H1 (cell line): ENCODE results near the gene CFAP58. TPM values are rescaled to one million over a fixed set of nuclear protein-coding genes. Genes with fewer than 3 reads are reported as not detected.

Experiments
- CTCF ChIA-PET: fragments of 300-600 bp; sonication (Branson Sonifier 250); formaldehyde crosslinking; loops from one replicate; lab custom pipeline; 2021; ENCODE audit not compliant: partially characterized antibody; lab: Charles Lee
- POLR2A ChIA-PET: fragments of 300-600 bp; sonication (Branson Sonifier 250); formaldehyde crosslinking; loops from one replicate; lab custom pipeline; 2021; ENCODE audit warnings: inconsistent platforms; ENCODE audit not compliant: partially characterized antibody; lab: Charles Lee
- DNase-seq, 2 experiments: peaks; one replicate each; pipeline versions ENCODE4 v3.0.0 to v3.0.0-alpha.2; 2010 to 2022; ENCODE audit warnings: low spot score in 2 of 2, low read depth in 1 of 2, mixed read lengths in 1 of 2
- FAIRE-seq: peaks from 2 replicates; lab custom pipeline; 2011; peaks lifted over from hg19 to GRCh38; lab: Jason Lieb, UNC
- H2AFZ ChIP-seq: 2 replicates; pipeline ENCODE4 v1.8.1; 2012; ENCODE audit warnings: low read length, inconsistent platforms
- H2AK5ac ChIP-seq: 2 replicates; pipeline ENCODE4 v1.6.1; 2013; ENCODE audit warnings: low read depth, low read length
- H2BK120ac ChIP-seq: replicated peaks from 2 replicates; pipeline ENCODE3; 2013; ENCODE audit warnings: low read depth, low read length, inconsistent platforms
- H2BK12ac ChIP-seq: 2 replicates; pipeline ENCODE4 v1.6.1; 2013; ENCODE audit warnings: low read depth, low read length
- H2BK15ac ChIP-seq: 2 replicates; pipeline ENCODE4 v1.6.1; 2013; ENCODE audit warnings: low read length
- H2BK20ac ChIP-seq: 2 replicates; pipeline ENCODE4 v1.6.1; 2013; ENCODE audit warnings: low read length
- H2BK5ac ChIP-seq: 2 replicates; pipeline ENCODE4 v1.6.1; 2013; ENCODE audit warnings: low read depth, low read length
- H3K14ac ChIP-seq: 2 replicates; pipeline ENCODE4 v1.6.1; 2013; ENCODE audit warnings: inconsistent platforms; ENCODE audit not compliant: insufficient read length
- H3K18ac ChIP-seq: 2 replicates; pipeline ENCODE4 v1.6.1; 2013; ENCODE audit warnings: low read length; ENCODE audit errors: extremely low read depth
- H3K23ac ChIP-seq: 2 replicates; pipeline ENCODE4 v1.6.1; 2013; ENCODE audit warnings: inconsistent platforms; ENCODE audit not compliant: insufficient read length
- H3K23me2 ChIP-seq: 2 replicates; pipeline ENCODE4 v1.6.1; 2013; ENCODE audit warnings: low read depth, low read length
- H3K27ac ChIP-seq: 2 replicates; pipeline ENCODE4 v1.6.1; 2011; ENCODE audit warnings: low read depth, low read length, inconsistent platforms
- H3K27me3 ChIP-seq, 4 experiments: replicated peaks in 1 of 4; 1 replicate in 1 of 4; 2 replicates in 3 of 4; pipeline versions ENCODE4 v1.6.1 to v1.8.1; 2011 to 2013; ENCODE audit warnings: low read length in 3 of 4, mild to moderate bottlenecking in 3 of 4, inconsistent platforms in 2 of 4, mixed read lengths in 2 of 4, moderate library complexity in 1 of 4; ENCODE audit not compliant: control insufficient read depth in 3 of 4, insufficient read depth in 3 of 4; ENCODE audit errors: extremely low read depth in 1 of 4
- H3K36me3 ChIP-seq, 4 experiments: 2 replicates each; pipeline versions ENCODE4 v1.6.1 to v1.8.1; 2011 to 2013; ENCODE audit warnings: mild to moderate bottlenecking in 4 of 4, low read length in 3 of 4, moderate library complexity in 2 of 4, control low read depth in 1 of 4, inconsistent platforms in 1 of 4; ENCODE audit not compliant: insufficient read depth in 4 of 4, control insufficient read depth in 2 of 4
- H3K4ac ChIP-seq: replicated peaks from 2 replicates; pipeline ENCODE3; 2013; ENCODE audit warnings: low read length, low read depth, mixed read lengths, inconsistent platforms; ENCODE audit not compliant: insufficient read length
- H3K4me1 ChIP-seq, 4 experiments: replicated peaks in 1 of 4; 1 replicate in 1 of 4; 2 replicates in 3 of 4; pipeline versions ENCODE4 v1.6.1 to v1.8.1; 2011 to 2013; ENCODE audit warnings: low read length in 3 of 4, inconsistent platforms in 2 of 4, mixed read lengths in 1 of 4; ENCODE audit not compliant: insufficient read depth in 4 of 4, control insufficient read depth in 3 of 4
- H3K4me2 ChIP-seq, 2 experiments: 2 replicates each; pipeline versions ENCODE4 v1.6.1 to v1.8.1; 2011 to 2013; ENCODE audit warnings: low read depth in 2 of 2, low read length in 2 of 2, control low read depth in 1 of 2, inconsistent platforms in 1 of 2, mild to moderate bottlenecking in 1 of 2; ENCODE audit not compliant: insufficient read depth in 1 of 2
- H3K4me3 ChIP-seq, 4 experiments: fragments of 200-600, 300-600 bp in 1 of 4; sonication (generic), shearing (Covaris generic), sonication (Bioruptor Twin) in 1 of 4; 2 replicates each; pipeline versions ENCODE4 v1.5.1 to v1.8.1; 2011 to 2016; ENCODE audit warnings: low read length in 4 of 4, low read depth in 3 of 4, control low read depth in 2 of 4, inconsistent platforms in 2 of 4, mild to moderate bottlenecking in 2 of 4, mixed read lengths in 1 of 4, moderate library complexity in 1 of 4; ENCODE audit not compliant: insufficient read depth in 2 of 4; ENCODE audit errors: extremely low read depth in 1 of 4
- H3K56ac ChIP-seq: replicated peaks from 2 replicates; pipeline ENCODE3; 2013; ENCODE audit warnings: low read depth, mild to moderate bottlenecking, mixed read lengths, low read length, inconsistent platforms; ENCODE audit not compliant: insufficient read length
- H3K79me1 ChIP-seq: 2 replicates; pipeline ENCODE4 v1.6.1; 2013; ENCODE audit warnings: low read depth, low read length, control low read depth
- H3K79me2 ChIP-seq, 2 experiments: 2 replicates each; pipeline versions ENCODE4 v1.6.1 to v1.8.1; 2012 to 2013; ENCODE audit warnings: low read length in 2 of 2, mild to moderate bottlenecking in 2 of 2, inconsistent platforms in 1 of 2; ENCODE audit not compliant: insufficient read depth in 2 of 2, control insufficient read depth in 1 of 2
- H3K9ac ChIP-seq, 4 experiments: replicated peaks in 1 of 4; 1 replicate in 1 of 4; 2 replicates in 3 of 4; pipeline versions ENCODE4 v1.6.1 to v1.8.1; 2011 to 2013; ENCODE audit warnings: low read depth in 3 of 4, low read length in 3 of 4, control low read depth in 2 of 4, mild to moderate bottlenecking in 2 of 4, moderate library complexity in 2 of 4, inconsistent platforms in 1 of 4; ENCODE audit errors: extremely low read depth in 1 of 4
- H3K9me3 ChIP-seq, 2 experiments: 2 replicates each; pipeline versions ENCODE4 v1.6.1 to v1.8.1; 2012 to 2013; ENCODE audit warnings: mild to moderate bottlenecking in 2 of 2, moderate library complexity in 2 of 2, control low read depth in 1 of 2, inconsistent platforms in 1 of 2, low read depth in 1 of 2, low read length in 1 of 2, mixed read lengths in 1 of 2; ENCODE audit not compliant: insufficient read depth in 2 of 2
- H4K20me1 ChIP-seq, 2 experiments: replicated peaks in 1 of 2; 2 replicates each; pipeline versions ENCODE3 to v1.8.1; 2011 to 2013; ENCODE audit warnings: inconsistent platforms in 2 of 2, low read length in 2 of 2, mild to moderate bottlenecking in 1 of 2; ENCODE audit not compliant: insufficient read depth in 2 of 2, control insufficient read depth in 1 of 2
- H4K5ac ChIP-seq: 2 replicates; pipeline ENCODE4 v1.6.1; 2013; ENCODE audit warnings: low read length, low read depth, mixed read lengths, inconsistent platforms; ENCODE audit not compliant: insufficient read length
- H4K8ac ChIP-seq: 2 replicates; pipeline ENCODE4 v1.8.0; 2013; ENCODE audit warnings: mild to moderate bottlenecking, moderate library complexity, low read length, inconsistent platforms; ENCODE audit not compliant: insufficient read depth; ENCODE audit errors: extremely low read depth
- H4K91ac ChIP-seq: replicated peaks from 2 replicates; pipeline ENCODE3; 2013; ENCODE audit warnings: low read length, mixed read lengths, inconsistent platforms; ENCODE audit not compliant: insufficient read length
- EGR1 ChIP-seq: IDR thresholded peaks from 2 replicates; pipeline ENCODE4 v1.6.1; 2011; ENCODE audit warnings: low read depth, low read length, borderline replicate concordance
- TBP ChIP-seq: IDR thresholded peaks from 2 replicates; pipeline ENCODE4 v1.6.1; 2011; ENCODE audit warnings: low read depth, low read length, improper control_type of control experiment
- WGBS, 2 experiments: shearing (Covaris generic) in 1 of 2; methylation state at CpG; one replicate each; pipeline versions ENCODE4 v1.1.6 to v1.1.7; 2013 to 2015; ENCODE audit warnings: low lambda C conversion rate in 2 of 2, mixed read lengths in 2 of 2, inconsistent platforms in 1 of 2, low coverage in 1 of 2, missing lambda C conversion rate in 1 of 2; ENCODE audit not compliant: insufficient replicate concordance in 2 of 2, insufficient coverage in 1 of 2, insufficient read length in 1 of 2; ENCODE audit errors: extremely low coverage in 1 of 2, missing lambda C conversion rate in 1 of 2; 5-methylcytosine and 5-hydroxymethylcytosine counted together
- polyA plus RNA-seq, 7 experiments: library from polyadenylated mRNA; depleted of rRNA in 3 of 7; stranded (reverse) in 5 of 7; unstranded in 2 of 7; fragments of >200 nt in 5 of 7; fragments of 200-250 nt in 2 of 7; gene quantifications; 1 replicate in 5 of 7; 2 replicates in 1 of 7; 4 replicates in 1 of 7; pipeline versions ENCODE4 v1.2.1 to v1.2.3, GENCODE V29; 2011 to 2013; ENCODE audit warnings: missing spikeins in 2 of 7, mixed read lengths in 2 of 7
- total RNA-seq: library from RNA; stranded (reverse); fragmentation: NEBNext Ultra II Directional; extraction: Animal tissue kit (Norgen Biotek cat#: 25700); gene quantifications from 2 replicates; pipeline ENCODE4 v1.2.1, GENCODE V29; 2021
- TF ChIP-seq, protein P1 (sequence below): IDR thresholded peaks from 2 replicates; pipeline ENCODE4 v1.6.1; 2012; ENCODE audit warnings: inconsistent platforms

CFAP58 gene
- total and polyA plus RNA-seq, 2 of the 8 experiments (the other 6 are each of a cell fraction or from before 2014, with no cell fraction given), result 0.32 to 0.71 TPM

GRCh38 chr10:104479906-104480593, 126.4 kb downstream of the CFAP58 start:
- Histone ChIP-seq H3K23me2 (no peaks in the 10 kb centered on the region), H2AFZ (0 out of 2 replicates have a peak overlapping the region, but pooled peaks have one; percentile 30), H2BK5ac (no peak overlapping the region), H3K27me3 (no peaks in the 10 kb centered on the region; a peak in 1 of 7 replicates), H3K4me2 (no peak overlapping the region), H3K14ac (no peak overlapping the region), H3K18ac (no peak overlapping the region), H2BK120ac (no peak overlapping the region), H2AK5ac (no peak overlapping the region), H4K20me1 (no peaks in the 10 kb centered on the region), H2BK12ac (no peak overlapping the region), H3K4me3 (no peak overlapping the region), H3K4ac (no peak overlapping the region), H2BK15ac (no peak overlapping the region), H4K8ac (no peak overlapping the region), H3K36me3 (no peaks in the 10 kb centered on the region), H3K4me1 (no peaks in the 10 kb centered on the region), H4K91ac (no peak overlapping the region), H3K79me2 (no peaks in the 10 kb centered on the region), H3K23ac (no peak overlapping the region), H3K9ac (no peak overlapping the region), H3K9me3 (no peaks in the 10 kb centered on the region), H3K56ac (no peak overlapping the region), H2BK20ac (no peak overlapping the region), H3K27ac (no peak overlapping the region), H4K5ac (no peak overlapping the region), H3K79me1 (no peaks in the 10 kb centered on the region)
- CTCF ChIA-PET, result interaction anchor here (1.4 kb wide), 1 partner anchor 73 kb away, joined by 3 read pairs; no protein-coding TSS in a partner anchor
- WGBS, 2 experiments, result 97% methylated on average over 5 of the region's 6 CpGs; no CpG with 5 or more reads in 1 of the 2 experiments
- TF ChIP-seq TBP (no peak), EGR1 (no peak)
- TF ChIP-seq, protein P1, sequence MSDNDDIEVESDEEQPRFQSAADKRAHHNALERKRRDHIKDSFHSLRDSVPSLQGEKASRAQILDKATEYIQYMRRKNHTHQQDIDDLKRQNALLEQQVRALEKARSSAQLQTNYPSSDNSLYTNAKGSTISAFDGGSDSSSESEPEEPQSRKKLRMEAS, result peak; percentile 9; the same call in 1 of the 2 replicates
- POLR2A ChIA-PET, result no interaction called here
- FAIRE-seq (no peak), DNase-seq (no peak)
